ENCODE data around the gene KIAA0232.
"Not testable (repeated sequence)": the region's sequence is repeated elsewhere in the genome, so short reads cannot be mapped to it uniquely, and the experiment has no call there.

Gene KIAA0232

DNA sequence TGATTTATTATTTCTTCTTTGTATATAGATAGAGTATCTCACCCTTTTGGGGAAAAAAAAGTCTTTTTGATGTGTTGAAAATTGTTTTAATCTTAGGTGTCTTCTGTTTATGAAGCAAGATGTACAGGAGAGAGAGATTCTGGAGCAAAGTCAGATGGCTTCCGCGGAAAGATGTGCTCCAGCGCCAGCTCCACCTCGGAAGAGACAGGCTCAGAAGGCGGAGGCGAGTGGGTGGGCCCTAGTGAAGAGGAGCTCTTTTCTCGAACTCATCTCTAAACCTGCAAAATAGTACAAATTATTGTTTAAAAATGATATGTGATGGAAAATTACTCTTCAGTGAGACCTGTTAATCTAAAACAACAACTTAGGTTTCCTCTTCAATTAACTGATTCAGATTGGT, 98.2 kb downstream of the KIAA0232 start:
- DNase-seq (ENCODE audit: low read depth in 2 of 2), result no peak

DNA sequence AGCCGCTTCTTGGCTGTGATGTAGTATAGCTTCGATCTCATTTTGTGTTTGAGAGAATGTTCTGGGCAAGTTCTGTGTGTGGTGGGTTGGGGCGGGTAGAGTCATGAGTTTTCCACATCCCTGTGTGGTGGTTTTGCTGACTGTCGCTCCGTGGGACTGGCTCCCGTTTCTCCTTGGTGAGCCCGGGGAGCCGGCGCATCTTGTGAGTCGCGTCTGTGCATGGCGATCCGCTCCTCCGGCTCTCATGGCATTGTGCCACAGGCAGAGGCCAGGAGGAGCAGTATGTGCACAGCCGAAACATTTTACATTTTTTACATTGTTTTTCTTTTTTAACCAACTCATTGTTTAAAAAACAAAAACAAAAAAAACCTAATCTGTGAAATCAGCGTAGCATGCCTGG, 99.4 kb downstream of the KIAA0232 start:
- no peak for DNase-seq (ENCODE audit: low read depth in 2 of 2)

DNA sequence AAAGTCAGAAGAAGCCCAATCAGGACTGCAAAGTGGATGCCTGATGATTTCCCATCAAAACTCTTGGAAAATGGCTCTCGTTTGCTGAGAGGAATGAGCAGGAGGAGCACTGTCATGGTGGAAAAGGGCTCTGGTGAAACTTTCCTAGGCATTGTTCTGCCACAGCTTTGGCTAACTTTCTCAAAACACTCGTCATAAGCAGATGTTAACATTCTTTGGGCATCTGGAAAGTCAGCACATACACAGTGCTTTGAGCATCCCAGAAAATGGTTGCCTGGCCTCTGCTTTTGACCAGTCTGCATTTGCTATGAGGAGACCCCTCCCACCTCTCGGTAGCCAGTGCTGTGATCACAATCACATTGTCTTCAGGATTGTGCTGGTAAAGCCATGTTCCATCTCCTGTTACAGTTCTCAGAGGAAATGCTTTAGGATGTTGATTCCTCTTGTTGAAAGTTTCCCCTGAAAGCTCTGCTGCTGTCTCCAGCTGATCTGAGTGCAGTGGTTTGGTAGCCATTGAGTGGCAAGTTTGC, 101.9 kb downstream of the KIAA0232 start:
- no peak for DNase-seq (ENCODE audit: low read depth in 2 of 2)

DNA sequence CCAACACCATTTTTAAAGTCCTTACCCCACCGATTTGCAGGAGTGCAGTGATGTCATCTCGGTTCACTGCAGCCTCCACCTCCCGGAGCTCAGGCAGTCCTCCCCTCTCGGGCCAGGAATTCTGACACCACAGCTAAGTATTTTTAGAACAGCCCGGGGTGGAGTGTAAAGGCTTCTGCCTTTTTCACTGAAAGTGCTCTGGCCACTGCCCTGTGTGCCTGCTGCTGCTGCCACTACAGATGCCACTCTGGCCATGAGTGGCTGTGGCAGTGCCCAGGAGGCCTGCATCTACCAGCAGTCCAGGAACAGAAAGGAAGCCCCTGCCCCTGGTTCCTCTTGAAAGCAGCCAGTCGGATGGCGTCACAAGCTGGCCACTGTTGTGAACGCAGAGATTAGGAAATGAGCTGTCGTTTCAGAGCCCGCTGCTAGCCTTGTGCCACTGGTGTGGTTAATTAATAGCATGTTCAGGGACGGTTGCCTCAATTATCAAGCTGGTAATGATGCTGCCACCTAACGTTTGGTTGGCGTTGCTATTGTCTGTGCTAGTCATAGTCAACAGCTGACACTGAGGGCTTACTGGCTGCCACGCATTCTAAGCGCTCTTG, 103.5 kb downstream of the KIAA0232 start:
- DNase-seq (ENCODE audit: low read depth in 2 of 2), result no peak

DNA sequence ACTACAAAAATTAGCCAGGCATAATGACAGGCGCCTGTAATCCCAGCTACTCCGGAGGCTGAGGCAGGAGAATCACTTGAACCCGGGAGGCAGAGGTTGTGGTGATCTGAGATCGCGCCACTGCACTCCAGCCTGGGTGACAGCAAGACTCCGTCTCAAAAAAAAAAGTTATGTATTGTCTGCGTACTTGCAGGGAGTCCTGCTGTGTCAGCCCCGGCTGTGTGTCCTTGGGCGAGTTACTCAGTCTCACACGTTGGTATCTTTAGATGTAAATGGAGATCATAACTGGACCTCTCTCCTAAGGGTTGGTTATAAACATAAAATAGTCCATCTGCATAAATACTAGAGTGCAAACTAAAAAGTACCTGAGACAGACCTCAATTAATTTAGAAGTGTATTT, 104.4 kb downstream of the KIAA0232 start:
- DNase-seq (ENCODE audit: low read depth in 2 of 2), result no peak

DNA sequence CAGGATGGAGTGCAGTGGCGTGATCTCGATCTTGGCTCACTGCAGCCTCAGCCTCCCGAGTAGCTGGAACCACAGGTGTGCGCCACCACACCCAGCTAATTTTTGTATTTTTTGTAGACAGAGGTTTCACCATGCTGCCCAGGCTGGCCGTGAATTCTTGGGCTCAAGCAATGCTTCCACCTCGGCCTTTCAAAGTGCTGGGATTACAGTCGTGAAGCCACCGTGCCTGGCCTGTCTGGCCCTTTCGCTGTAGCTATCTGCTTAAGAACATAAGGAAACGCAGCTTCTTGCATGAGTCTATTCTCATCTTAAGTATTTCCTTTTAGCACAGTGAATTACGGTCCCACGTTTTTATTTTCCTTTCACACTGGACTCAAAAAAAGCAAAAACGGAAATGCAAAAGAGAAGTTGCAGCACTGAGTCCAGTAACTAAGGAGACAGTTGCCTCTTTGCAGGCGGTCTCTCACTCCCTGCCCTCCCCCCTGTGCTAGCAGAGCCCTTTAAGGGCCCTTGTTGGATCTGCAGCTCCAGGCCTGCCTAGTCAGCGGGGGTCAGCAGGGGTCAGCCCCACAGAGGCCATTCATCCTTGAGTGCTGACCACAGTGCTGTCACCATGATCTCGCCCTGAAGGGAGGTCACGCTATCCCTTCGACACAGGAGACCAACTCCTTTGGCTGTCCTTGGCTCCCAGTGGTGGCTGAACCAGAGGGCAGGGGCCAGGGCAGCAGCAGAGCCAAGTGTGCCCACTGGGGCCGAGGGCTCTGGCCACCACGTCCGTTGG, 105.3 kb downstream of the KIAA0232 start:
- DNase-seq (ENCODE audit: low read depth in 2 of 2), result no peak

DNA sequence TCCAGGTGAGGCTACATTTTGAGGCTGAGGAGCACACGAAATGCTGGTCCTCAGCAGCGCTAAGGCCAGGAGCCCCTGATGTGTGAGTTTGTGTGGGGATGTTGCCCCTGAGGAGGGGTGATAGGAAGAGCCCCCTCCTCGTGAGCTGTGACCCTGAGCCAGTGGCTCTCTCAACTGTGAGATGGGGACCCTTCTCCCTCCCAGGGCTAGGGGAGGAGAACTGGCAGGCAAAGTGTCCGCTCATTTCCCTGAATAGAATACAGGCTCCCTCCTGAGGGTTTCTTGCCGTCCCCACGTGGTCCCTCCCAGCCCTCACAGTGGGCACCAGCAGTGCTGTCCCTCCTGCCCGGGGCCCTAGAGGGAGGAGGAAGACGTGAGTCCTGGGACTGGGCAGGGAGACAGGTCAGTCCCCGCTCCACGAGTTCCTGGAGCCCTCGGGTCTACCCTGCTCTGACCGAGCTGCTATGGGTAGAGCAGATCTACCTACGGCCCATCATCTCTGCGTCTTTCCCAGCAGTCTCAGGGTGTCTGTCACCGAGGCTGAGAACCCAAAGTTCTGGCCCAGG, 106.1 kb downstream of the KIAA0232 start:
- DNase-seq (ENCODE audit: low read depth in 2 of 2), result no peak

DNA sequence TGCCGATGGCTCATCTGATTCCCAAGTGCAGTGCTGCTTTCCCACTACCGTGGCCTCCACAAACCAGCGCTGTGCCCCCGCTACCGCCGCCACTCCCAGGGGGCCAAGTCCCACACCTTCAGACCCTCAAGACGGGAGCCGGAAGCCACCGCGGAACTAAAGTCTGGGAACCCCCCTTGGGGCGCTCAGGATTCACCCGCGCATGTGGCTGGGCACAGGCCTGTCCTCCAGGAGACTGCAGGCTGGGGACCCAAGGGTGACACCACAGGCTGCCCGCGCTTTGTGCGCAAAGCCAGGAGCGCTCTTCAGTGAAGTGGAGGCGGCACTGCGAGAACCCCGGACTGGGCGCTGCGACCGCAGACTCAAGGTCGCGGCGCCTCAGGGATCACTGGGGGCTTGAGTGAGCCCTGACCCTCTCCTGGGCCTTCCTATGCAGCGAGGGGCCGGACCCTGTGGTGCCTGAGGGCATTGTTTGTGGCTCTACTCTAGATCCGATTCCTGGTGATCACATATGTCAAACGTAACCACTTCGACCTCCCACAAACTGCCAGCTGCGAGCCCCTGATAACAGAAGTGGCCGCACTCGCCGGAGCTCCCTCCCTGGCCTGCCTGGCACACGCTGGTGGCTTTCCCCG, 106.7 kb downstream of the KIAA0232 start:
- DNase-seq (ENCODE audit: low read depth in 2 of 2), result no peak

DNA sequence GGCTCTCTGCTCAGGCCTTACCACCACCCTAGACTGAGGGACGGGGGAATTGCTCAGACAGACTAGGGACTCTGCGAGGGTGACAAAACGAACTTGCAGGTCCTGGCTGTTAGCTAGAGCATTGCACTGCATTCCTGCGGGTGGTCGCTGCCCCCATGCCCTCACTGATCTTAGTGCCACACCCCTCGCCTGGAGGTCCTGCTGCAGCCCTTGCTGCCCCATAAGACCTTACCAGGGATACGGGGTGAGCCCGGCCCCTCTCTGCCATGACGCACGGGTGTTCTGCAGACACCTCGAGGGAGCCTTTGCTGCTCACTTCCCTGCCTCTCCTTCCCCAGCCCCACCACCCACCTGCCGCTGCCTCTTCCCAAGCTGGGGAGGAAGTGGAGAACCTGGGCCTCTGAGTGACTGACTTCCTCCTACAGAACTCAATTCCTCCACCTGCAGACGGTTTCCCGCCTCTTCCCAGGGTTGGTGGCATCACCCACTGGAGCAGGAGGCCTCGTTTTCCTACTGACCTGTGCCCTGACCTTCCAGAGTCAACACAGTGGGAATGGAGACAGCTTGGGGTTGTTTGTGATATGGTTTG, 107.3 kb downstream of the KIAA0232 start:
- no peak for DNase-seq (ENCODE audit: low read depth in 2 of 2)

DNA sequence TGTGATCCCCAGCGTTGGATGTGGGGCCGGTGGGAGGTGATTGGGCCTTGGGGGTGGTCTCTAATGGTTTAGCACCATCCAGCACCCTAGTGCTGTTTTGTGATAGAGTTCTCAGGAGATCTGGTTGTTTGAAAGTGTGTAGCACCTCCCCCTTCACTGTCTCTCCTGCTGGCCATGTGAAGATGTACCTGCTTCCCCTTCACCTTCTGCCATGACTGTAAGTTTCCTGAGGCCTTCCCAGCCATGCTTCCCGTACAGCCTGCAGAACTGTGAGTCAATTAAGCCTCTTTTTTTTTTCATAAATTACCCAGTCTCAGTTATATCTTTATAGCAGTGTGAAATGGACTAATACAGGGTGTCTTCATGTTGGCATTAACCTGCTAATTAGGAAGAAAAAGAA, 107.8 kb downstream of the KIAA0232 start:
- DNase-seq (ENCODE audit: low read depth in 2 of 2), result no peak

DNA sequence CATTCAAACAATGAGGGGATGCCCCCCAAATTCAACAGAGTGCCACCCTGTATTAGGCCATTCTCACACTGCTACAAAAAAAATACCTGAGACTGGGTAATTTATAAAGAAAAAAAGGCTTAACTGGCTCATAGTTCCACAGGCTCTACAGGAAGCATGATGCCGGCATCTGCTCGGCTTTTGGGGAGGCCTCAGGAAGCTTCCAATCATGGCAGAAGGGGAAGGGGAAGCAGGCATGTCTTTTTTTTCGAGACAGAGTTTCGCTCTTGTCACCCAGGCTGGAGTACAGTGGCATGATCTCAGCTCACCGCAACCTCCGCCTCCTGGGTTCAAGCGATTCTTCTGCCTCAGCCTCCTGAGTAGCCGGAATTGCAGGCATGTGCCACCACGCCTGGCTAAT, 108.4 kb downstream of the KIAA0232 start:
- DNase-seq (ENCODE audit: low read depth in 2 of 2), result not testable (repeated sequence)

DNA sequence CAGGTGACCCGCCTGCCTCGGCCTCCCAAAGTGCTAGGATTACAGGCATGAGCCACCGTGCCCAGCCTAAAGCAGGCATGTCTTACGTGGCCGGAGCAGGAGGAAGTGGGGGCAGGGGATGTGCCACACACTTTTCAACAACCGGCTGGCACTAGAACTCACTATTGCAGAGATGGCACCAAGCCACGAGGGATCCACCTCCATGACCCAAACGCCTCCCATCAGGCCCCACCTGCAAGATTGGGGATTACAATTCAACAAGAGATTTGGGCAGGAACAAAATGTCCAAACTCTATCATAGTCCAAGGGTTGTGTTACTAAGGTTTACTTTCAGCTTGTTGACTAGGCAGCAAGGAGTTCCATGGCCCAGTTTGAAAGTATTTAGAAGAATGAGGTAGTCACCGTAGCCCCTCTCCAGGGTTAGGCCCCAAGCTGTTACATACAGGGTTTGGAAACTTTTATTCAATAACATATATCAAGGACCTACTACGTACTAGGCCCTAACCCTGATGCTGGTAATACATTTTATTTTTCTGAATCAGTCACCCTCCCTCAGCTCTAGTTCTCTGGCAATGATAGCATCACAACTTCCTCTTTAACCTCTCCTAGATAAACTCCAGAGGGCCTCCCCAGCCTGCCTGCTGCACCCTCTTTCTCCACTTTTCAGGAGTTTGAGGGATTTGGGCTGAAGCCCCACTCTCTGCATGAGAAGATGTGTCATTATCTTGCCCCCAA, 109.1 kb downstream of the KIAA0232 start:
- no peak for DNase-seq (ENCODE audit: low read depth in 2 of 2)

DNA sequence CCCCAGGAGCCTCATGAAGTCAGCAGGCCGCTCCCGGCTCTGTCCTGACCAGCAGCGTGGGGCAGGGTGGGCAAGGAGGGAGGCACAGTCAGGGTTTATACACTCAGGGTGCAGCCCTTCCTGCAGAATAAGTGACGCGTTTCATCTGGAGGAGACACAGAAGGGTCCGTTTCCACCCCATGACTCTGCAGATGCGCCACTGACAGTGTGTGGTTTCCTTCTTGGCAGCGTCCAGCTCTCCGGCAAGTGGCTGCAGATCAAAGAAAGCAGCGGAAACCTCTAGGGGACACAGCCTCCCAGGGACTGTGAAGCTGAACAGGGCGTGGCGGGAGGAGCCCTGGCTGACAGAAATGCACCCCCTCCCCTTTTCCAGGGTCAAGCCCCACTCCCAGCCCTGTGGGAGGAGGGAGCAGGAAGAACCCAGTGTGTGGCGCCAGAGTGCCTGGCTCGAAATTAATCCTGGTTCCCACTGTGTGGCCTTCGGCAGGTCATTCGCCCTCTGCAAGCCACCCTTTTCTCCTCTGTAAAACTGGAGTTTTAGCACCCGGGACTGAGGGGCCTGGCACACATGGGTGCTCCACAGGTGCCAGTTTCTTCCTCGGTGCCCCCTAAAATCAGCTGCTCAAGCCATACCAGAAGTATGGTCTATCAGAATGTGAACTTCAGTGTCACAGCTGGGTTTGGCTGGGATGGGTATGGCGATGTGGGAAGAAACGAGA, 109.8 kb downstream of the KIAA0232 start:
- DNase-seq (ENCODE audit: low read depth in 2 of 2), result no peak

DNA sequence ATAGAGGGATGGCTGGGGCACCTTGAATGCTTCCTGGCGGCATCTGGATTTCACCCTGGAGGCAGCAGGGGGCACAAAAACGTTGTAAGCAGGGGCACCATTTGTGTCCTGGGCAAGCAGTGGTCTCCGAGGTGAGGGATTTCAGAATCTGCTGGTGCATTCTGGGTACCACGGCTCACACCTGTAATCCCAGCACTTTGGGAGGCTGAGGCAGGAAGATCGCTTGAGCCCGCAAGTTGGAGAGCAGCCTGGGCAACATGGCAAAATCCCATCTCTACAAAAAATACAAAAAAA, 110.3 kb downstream of the KIAA0232 start:
- no peak for DNase-seq (ENCODE audit: low read depth in 2 of 2)

DNA sequence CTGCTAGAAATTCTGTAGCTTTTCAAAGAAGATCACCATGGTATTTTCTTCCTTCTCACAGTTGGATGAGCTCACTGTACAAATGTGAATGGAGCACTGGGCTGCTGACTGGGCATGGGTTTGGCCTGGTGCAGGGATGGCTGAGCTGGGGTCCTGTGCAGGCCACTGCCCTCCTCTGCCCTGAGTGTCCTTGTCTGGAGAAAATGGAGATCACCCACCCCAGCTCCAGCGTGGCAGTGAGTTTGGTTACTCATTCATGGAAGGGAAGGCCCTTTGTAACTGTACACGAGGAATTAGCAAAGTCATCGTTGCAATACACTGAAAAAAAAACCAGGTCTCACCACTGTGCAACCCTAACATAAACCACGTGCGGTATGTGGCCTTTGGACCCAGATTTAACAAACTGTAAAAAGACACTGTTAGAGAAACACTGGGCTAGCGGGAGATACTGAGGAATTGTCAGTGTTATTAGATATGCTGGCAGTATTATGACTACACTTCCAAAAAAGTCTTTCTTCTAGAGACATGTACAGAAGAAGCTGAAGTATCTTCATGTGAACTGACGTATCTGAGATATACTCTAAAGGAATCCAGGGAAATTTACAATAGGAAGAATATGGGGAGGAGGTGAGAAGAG, 111.0 kb downstream of the KIAA0232 start:
- no peak for DNase-seq (ENCODE audit: low read depth in 2 of 2)

DNA sequence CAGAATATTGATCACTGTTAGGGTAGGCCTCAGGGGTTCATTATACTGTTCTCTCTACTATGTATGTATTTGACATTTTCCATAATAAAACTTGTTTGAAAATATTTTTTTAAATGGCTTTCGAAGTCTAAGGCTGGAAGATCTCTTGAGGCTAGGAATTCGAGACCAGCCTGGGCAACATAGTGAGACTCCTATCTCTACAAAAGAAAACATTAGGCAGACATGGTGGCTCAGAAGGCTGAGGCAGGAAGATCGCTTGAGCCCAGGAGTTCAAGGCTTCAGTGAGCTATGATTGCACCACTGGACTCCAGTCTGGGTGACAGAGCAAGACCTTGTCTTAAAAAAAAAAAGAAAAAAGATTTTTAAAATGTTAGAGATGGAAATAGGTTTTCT, 111.6 kb downstream of the KIAA0232 start:
- DNase-seq (ENCODE audit: low read depth in 2 of 2), result no peak

DNA sequence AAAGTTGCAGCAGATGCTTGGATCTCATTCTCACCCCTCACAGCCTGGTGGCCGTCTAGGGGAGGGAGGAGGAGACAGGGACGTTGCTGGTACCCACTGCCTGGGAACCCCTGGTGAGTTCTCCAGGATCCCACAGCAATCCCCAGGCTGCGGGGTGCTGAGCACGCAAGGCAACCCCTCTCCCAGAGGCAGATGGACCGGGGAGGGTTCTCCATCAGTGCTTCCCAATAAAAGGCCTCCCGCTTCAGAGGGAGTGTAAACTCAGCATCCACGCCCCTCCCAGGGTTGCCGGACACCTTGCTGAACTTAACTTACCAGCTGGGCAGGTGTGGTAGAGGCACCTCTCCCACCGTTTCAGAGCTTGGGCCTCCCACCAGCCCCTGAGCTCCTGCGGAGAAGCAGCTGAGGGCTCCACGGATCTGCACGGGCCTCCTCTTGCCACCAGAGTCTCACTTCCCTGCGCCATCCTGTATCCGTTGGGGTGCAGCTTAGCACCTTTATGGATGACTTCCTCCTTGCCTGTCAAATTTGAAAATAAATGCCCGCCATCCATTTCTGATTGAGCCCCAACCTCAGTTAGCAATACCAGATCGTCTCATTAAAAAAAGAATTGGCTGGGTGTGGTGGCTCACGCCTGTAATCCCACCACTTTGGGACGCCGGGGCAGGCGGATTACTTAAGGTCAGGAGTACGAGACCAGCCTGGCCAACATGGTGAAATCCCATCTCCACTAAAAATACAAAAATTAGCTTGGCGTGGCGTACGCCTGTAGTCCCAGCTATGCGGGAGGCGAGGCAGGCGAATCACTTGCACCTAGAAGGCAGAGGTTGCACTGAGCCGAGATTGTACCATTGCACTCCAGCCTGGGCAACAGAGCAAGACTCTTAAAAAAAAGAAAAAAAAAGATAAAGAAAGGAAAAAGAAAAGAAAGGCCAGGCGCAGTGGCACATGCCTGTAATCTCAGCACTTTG, 112.3 kb downstream of the KIAA0232 start:
- no peak for DNase-seq (ENCODE audit: low read depth in 2 of 2)

DNA sequence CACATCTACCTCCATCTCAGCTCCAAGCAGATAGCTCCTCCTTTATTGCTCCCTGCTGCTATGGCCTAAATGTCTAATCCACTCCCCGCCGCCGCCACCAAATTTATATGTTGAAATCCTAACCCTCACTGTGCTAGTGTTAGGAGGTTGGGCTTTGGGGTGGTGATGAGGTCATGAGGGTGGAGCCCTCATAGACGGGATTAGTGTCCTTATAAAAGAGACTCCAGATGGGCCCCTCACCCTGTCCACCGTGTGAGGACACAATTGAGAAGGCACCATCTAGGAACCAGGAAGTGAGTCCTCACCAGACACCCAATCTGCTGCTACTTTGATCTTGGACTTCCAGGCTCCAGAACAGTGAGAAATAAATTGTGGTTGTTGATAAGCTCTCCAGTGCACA, 113.5 kb downstream of the KIAA0232 start:
- no peak for DNase-seq (ENCODE audit: low read depth in 2 of 2)

DNA sequence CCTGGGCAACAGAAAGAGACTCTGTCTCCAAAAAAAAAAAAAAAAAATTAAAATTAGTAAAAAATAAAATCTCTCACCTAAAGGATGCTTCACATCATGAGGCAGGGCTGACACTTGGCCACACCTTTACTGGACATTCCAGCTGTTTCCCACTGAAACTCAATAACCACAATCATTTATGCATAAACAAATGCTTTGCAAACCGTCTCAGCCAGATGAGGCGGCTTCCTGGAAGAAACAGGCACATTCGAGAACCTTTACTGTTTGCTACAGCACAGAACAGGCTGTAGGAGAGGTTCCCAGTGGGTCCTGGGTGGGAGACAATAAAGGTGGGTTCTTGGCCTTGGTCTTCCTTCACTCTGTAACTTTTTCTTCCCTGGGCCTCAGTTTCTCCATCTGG, 116.2 kb downstream of the KIAA0232 start:
- DNase-seq (ENCODE audit: low read depth in 2 of 2), result no peak
